BE2C (cell line): ENCODE measurements around the gene TIAM2.

Source experiments
- DNase-seq: peaks from one replicate; pipeline ENCODE4 v3.0.0-alpha.2; 2020
- H3K27me3 ChIP-seq: fragments of 250-450 bp; sonication (Bioruptor Pico); 2 replicates; pipeline ENCODE4 v1.5.1; 2020; ENCODE audit warnings: mild to moderate bottlenecking
- H3K36me3 ChIP-seq: fragments of 250-450 bp; sonication (Bioruptor Pico); 2 replicates; pipeline ENCODE4 v1.5.1; 2020; ENCODE audit warnings: mild to moderate bottlenecking
- H3K4me1 ChIP-seq: fragments of 250-450 bp; sonication (Bioruptor Pico); 2 replicates; pipeline ENCODE4 v1.5.1; 2020
- H3K4me3 ChIP-seq: 2 replicates; pipeline ENCODE4 v1.5.1; 2011; ENCODE audit warnings: low read depth, low read length
- H3K9me3 ChIP-seq: fragments of 250-450 bp; sonication (Bioruptor Pico); 2 replicates; pipeline ENCODE4 v1.5.1; 2020
- TF ChIP-seq, protein P1 (sequence below): IDR thresholded peaks from 2 replicates; pipeline ENCODE4 v1.5.1; 2012; ENCODE audit warnings: mild to moderate bottlenecking, low read depth, low read length

TIAM2 gene

GRCh38 chr6:155108070-155108820 is 113.1 kb downstream of the TIAM2 start:
- Histone ChIP-seq H3K36me3 (no peaks in the 10 kb centered on the region), H3K4me1 (no peaks in the 10 kb centered on the region), H3K4me3 (no peak overlapping the region), H3K9me3 (no peaks in the 10 kb centered on the region), H3K27me3 (no peaks in the 10 kb centered on the region)
- DNase-seq = no peak
- TF ChIP-seq, protein P1, sequence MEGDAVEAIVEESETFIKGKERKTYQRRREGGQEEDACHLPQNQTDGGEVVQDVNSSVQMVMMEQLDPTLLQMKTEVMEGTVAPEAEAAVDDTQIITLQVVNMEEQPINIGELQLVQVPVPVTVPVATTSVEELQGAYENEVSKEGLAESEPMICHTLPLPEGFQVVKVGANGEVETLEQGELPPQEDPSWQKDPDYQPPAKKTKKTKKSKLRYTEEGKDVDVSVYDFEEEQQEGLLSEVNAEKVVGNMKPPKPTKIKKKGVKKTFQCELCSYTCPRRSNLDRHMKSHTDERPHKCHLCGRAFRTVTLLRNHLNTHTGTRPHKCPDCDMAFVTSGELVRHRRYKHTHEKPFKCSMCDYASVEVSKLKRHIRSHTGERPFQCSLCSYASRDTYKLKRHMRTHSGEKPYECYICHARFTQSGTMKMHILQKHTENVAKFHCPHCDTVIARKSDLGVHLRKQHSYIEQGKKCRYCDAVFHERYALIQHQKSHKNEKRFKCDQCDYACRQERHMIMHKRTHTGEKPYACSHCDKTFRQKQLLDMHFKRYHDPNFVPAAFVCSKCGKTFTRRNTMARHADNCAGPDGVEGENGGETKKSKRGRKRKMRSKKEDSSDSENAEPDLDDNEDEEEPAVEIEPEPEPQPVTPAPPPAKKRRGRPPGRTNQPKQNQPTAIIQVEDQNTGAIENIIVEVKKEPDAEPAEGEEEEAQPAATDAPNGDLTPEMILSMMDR = no peak

GRCh38 chr6:155110721-155111120 is 115.6 kb downstream of the TIAM2 start:
- Histone ChIP-seq H3K36me3 (no peaks in the 10 kb centered on the region), H3K4me1 (no peaks in the 10 kb centered on the region), H3K4me3 (no peak overlapping the region), H3K27me3 (no peaks in the 10 kb centered on the region), H3K9me3 (no peaks in the 10 kb centered on the region)
- DNase-seq = no peak
- TF ChIP-seq, protein P1 = no peak

GRCh38 chr6:155112757-155113156 is 117.6 kb downstream of the TIAM2 start:
- Histone ChIP-seq H3K36me3 (no peaks in the 10 kb centered on the region), H3K9me3 (no peaks in the 10 kb centered on the region), H3K27me3 (no peaks in the 10 kb centered on the region), H3K4me3 (no peak overlapping the region), H3K4me1 (no peaks in the 10 kb centered on the region)
- DNase-seq = no peak
- TF ChIP-seq, protein P1 = no peak

GRCh38 chr6:155115893-155116570 is 120.9 kb downstream of the TIAM2 start:
- DNase-seq = no peak
- H3K4me3 ChIP-seq = no peak overlapping the region
- H3K36me3 ChIP-seq = no peaks in the 10 kb centered on the region
- H3K27me3 ChIP-seq = no peaks in the 10 kb centered on the region
- no peaks in the 10 kb centered on the region for H3K9me3 ChIP-seq
- TF ChIP-seq, protein P1 = no peak
- peaks cover 3% of the 10 kb centered on the region for H3K4me1 ChIP-seq

- peaks cover 8% of the 10 kb centered on the region for H3K4me1 ChIP-seq
- TF ChIP-seq, protein P1 = no peak
- H3K27me3 ChIP-seq = no peaks in the 10 kb centered on the region
Observed at GRCh38 chr6:155116571-155116910, 121.4 kb downstream of the TIAM2 start.

GRCh38 chr6:155117256-155117655 is 122.1 kb downstream of the TIAM2 start:
- peaks cover 8% of the 10 kb centered on the region for H3K4me1 ChIP-seq
- H3K36me3 ChIP-seq = no peaks in the 10 kb centered on the region
- no peak for DNase-seq
- TF ChIP-seq, protein P1 = no peak
- no peaks in the 10 kb centered on the region for H3K9me3 ChIP-seq
- no peaks in the 10 kb centered on the region for H3K27me3 ChIP-seq
- H3K4me3 ChIP-seq = no peak overlapping the region

More at GRCh38 chr6:155116571-155116910, 121.4 kb downstream of the TIAM2 start:
- H3K4me3 ChIP-seq = no peak overlapping the region
- no peak for DNase-seq
- H3K36me3 ChIP-seq = no peaks in the 10 kb centered on the region
- no peaks in the 10 kb centered on the region for H3K9me3 ChIP-seq
